Esophagus muscularis mucosa (tissue), 4 donors: ENCODE results near the gene ADIPOR1. TPM values are rescaled to one million over a fixed set of nuclear protein-coding genes. Genes with fewer than 3 reads are reported as not detected.

Experiments used
- DNase-seq: peaks from one replicate; pipeline ENCODE4 v3.0.0-alpha.2; 2017; ENCODE audit errors: extremely low spot score
- H3K27ac ChIP-seq, 4 donors: fragments of 200-600 bp; sonication (generic); replicated peaks in 1 of 4; 1 replicate in 3 of 4; 2 replicates in 1 of 4; pipeline ENCODE4 v1.5.1; 2016 to 2019; ENCODE audit warnings: mild to moderate bottlenecking in 1 of 4
- H3K27me3 ChIP-seq, 4 donors: fragments of 200-600 bp; sonication (generic); one replicate each; pipeline versions ENCODE4 v1.5.1 to v1.6.0; 2016 to 2019
- H3K36me3 ChIP-seq, 4 donors: fragments of 200-600 bp; sonication (generic); one replicate each; pipeline ENCODE4 v1.5.1; 2016 to 2019
- H3K4me1 ChIP-seq, 4 donors: fragments of 200-600 bp; sonication (generic); one replicate each; pipeline ENCODE4 v1.5.1; 2016 to 2019
- H3K4me3 ChIP-seq, 4 donors: fragments of 200-600 bp; sonication (generic); 1 replicate in 2 of 4; 2 replicates in 2 of 4; pipeline ENCODE4 v1.5.1; 2016 to 2019; ENCODE audit warnings: mild to moderate bottlenecking in 4 of 4, moderate library complexity in 1 of 4
- H3K9me3 ChIP-seq, 4 donors: fragments of 200-600 bp; sonication (generic); 1 replicate in 3 of 4; 2 replicates in 1 of 4; pipeline ENCODE4 v1.5.1; 2016 to 2019
- CTCF ChIP-seq, 3 experiments: fragments of 200-600 bp in 2 of 3; fragments of 450-650 bp in 1 of 3; sonication (generic) in 2 of 3; IDR thresholded peaks; one replicate each; pipeline ENCODE4 v1.5.1; 2017 to 2019; ENCODE audit warnings: antibody characterized with exemption in 3 of 3, mild to moderate bottlenecking in 2 of 3, moderate library complexity in 1 of 3
- EP300 ChIP-seq: sonication (generic); formaldehyde crosslinking; IDR thresholded peaks from one replicate; pipeline ENCODE4 v1.6.1; 2017; ENCODE audit warnings: antibody characterized with exemption
- POLR2A ChIP-seq: fragments of 450-650 bp; IDR thresholded peaks from one replicate; pipeline ENCODE4 v1.6.1; 2017; ENCODE audit warnings: antibody characterized with exemption, moderate library complexity, mild to moderate bottlenecking, low read depth
- POLR2AphosphoS5 ChIP-seq, 2 donors: sonication (generic); formaldehyde crosslinking; IDR thresholded peaks; one replicate each; pipeline ENCODE4 v1.6.1; 2017; ENCODE audit warnings: antibody characterized with exemption in 2 of 2
- whole genome bisulfite sequencing: methylation state at CpG from one replicate; pipeline ENCODE4 v1.1.5; 2018; 5-methylcytosine and 5-hydroxymethylcytosine counted together
- intact Hi-C: fragments of 100-400 bp; cut with DNase I; formaldehyde crosslinking; loops from one replicate; pipeline ENCODE4 v1.15.1; 2023
- total RNA-seq, 4 donors: library from RNA; depleted of rRNA; stranded (reverse); fragments of >200 nt; gene quantifications; one replicate each; pipeline versions ENCODE4 v1.1.0 to v1.2.1, GENCODE V29; 2016

The ADIPOR1 gene
- total RNA-seq, 4 donors from 2014 or later = 53.6 to 93.4 (median 70.0) TPM

- 87% methylated on average over 5 of the region's 5 CpGs for WGBS
- intact Hi-C loops = no loop called here
- H3K36me3 ChIP-seq = peaks cover 72 to 99% (median 96%) of the 10 kb centered on the region in 4 donors
Observed at GRCh38 chr1:202944438-202944921, 13.6 kb downstream of the ADIPOR1 start.

GRCh38 chr1:202942426-202942825 is 15.7 kb downstream of the ADIPOR1 start:
- H3K4me1 ChIP-seq = no peaks in the 10 kb centered on the region
- no peak overlapping the region for H3K27ac ChIP-seq
- no peaks in the 10 kb centered on the region for H3K27me3 ChIP-seq
- WGBS = 79% methylated on average over 1 of the region's 1 CpG
- intact Hi-C loops = no loop called here
- TF ChIP-seq POLR2A = no peak
- TF ChIP-seq POLR2AphosphoS5 (IDR thresholded peaks at IDR 0.05) = no peak
- TF ChIP-seq CTCF (IDR thresholded peaks at IDR 0.05) = no peak
- no peak for TF ChIP-seq EP300
- H3K9me3 ChIP-seq = no peaks in the 10 kb centered on the region
- no peak for DNase-seq
- peaks cover 62 to 79% (median 75%) of the 10 kb centered on the region in 4 donors for H3K36me3 ChIP-seq
- no peak overlapping the region for H3K4me3 ChIP-seq

More at GRCh38 chr1:202944438-202944921, 13.6 kb downstream of the ADIPOR1 start:
- no peaks in the 10 kb centered on the region for H3K9me3 ChIP-seq
- no peak for DNase-seq
- no peak overlapping the region for H3K27ac ChIP-seq
- no peaks in the 10 kb centered on the region for H3K27me3 ChIP-seq
- no peak for TF ChIP-seq CTCF (IDR thresholded peaks at IDR 0.05)
- no peak for TF ChIP-seq POLR2AphosphoS5 (IDR thresholded peaks at IDR 0.05)
- no peak for TF ChIP-seq POLR2A
- no peak for TF ChIP-seq EP300
- H3K4me3 ChIP-seq = no peak overlapping the region
- H3K4me1 ChIP-seq = no peaks in the 10 kb centered on the region

GRCh38 chr1:202941372-202941771 is 16.7 kb downstream of the ADIPOR1 start:
- no peak for DNase-seq
- Histone ChIP-seq H3K9me3 (no peaks in the 10 kb centered on the region), H3K27me3 (no peaks in the 10 kb centered on the region), H3K36me3 (peaks cover 55 to 68% (median 65%) of the 10 kb centered on the region in 4 donors), H3K27ac (no peak overlapping the region), H3K4me3 (no peak overlapping the region), H3K4me1 (no peaks in the 10 kb centered on the region)
- intact Hi-C loops = no loop called here
- WGBS = 77% methylated on average over 4 of the region's 4 CpGs
- TF ChIP-seq EP300 (no peak), POLR2A (no peak), CTCF (IDR thresholded peaks at IDR 0.05) (no peak)

GRCh38 chr1:202940561-202940960 is 17.6 kb downstream of the ADIPOR1 start:
- no peak for DNase-seq
- H3K36me3 ChIP-seq = peaks cover 55 to 60% (median 56%) of the 10 kb centered on the region in 4 donors

More at GRCh38 chr1:202940561-202940960, 17.6 kb downstream of the ADIPOR1 start:
- Histone ChIP-seq H3K9me3 (no peaks in the 10 kb centered on the region), H3K4me3 (no peak overlapping the region), H3K4me1 (no peaks in the 10 kb centered on the region), H3K27ac (no peak overlapping the region), H3K27me3 (no peaks in the 10 kb centered on the region)
- TF ChIP-seq EP300 (no peak), POLR2A (no peak), CTCF (IDR thresholded peaks at IDR 0.05) (no peak), POLR2AphosphoS5 (IDR thresholded peaks at IDR 0.05) (no peak)
- intact Hi-C loops = no loop called here
